Neural cell (in vitro differentiated cells): Measurements from ENCODE around the gene RARS1. TPM values are rescaled to one million over a fixed set of nuclear protein-coding genes. Genes with fewer than 3 reads are reported as not detected.

Source experiments
- H2AFZ ChIP-seq: fragments of 200-600, 300-800 bp; sonication (generic), shearing (Covaris generic); 2 replicates; pipeline ENCODE4 v1.6.0; 2014; ENCODE audit warnings: low read depth, mild to moderate bottlenecking, antibody characterized with exemption, low read length, moderate library complexity
- H3F3A ChIP-seq: fragments of 200-600 bp; shearing (Covaris generic); 2 replicates; pipeline ENCODE4 v1.6.1; 2016; ENCODE audit warnings: mild to moderate bottlenecking, moderate library complexity, mixed read lengths, antibody characterized with exemption, low read length; ENCODE audit not compliant: insufficient read depth, poor library complexity, severe bottlenecking
- H3K27ac ChIP-seq: fragments of 200-600, 300-800 bp; sonication (generic), shearing (Covaris generic); 2 replicates; pipeline ENCODE4 v1.5.1; 2014; ENCODE audit warnings: mild to moderate bottlenecking, low read length, moderate library complexity
- H3K27me3 ChIP-seq: fragments of 300-800, 200-600 bp; sonication (generic), shearing (Covaris generic); 2 replicates; pipeline ENCODE4 v1.6.0; 2014; ENCODE audit warnings: mild to moderate bottlenecking, low read depth, low read length, moderate library complexity; ENCODE audit not compliant: insufficient read depth
- H3K36me3 ChIP-seq: fragments of 300-800, 200-600 bp; sonication (generic), shearing (Covaris generic); 2 replicates; pipeline ENCODE4 v1.5.1; 2014; ENCODE audit warnings: mild to moderate bottlenecking, antibody characterized with exemption, low read length, moderate library complexity; ENCODE audit not compliant: insufficient read depth
- H3K4me2 ChIP-seq: fragments of 300-800, 200-600 bp; sonication (generic), shearing (Covaris generic); 2 replicates; pipeline ENCODE4 v1.6.0; 2014; ENCODE audit warnings: mild to moderate bottlenecking, low read length
- H3K4me3 ChIP-seq: fragments of 300-800, 200-600 bp; sonication (generic), shearing (Covaris generic); 2 replicates; pipeline ENCODE4 v1.5.1; 2014; ENCODE audit warnings: mild to moderate bottlenecking, low read length, moderate library complexity
- H3K79me2 ChIP-seq: fragments of 200-600 bp; shearing (Covaris generic); replicated peaks from 2 replicates; pipeline ENCODE4 v1.6.0; 2014; ENCODE audit warnings: mild to moderate bottlenecking, low read length, moderate library complexity; ENCODE audit not compliant: insufficient read depth
- H3K9ac ChIP-seq: fragments of 300-800, 200-600 bp; sonication (generic), shearing (Covaris generic); 2 replicates; pipeline ENCODE4 v1.6.1; 2016; ENCODE audit warnings: mild to moderate bottlenecking, low read length, mixed read lengths
- H3K9me2 ChIP-seq: fragments of 200-600 bp; shearing (Covaris generic); 2 replicates; pipeline ENCODE4 v1.6.1; 2016; ENCODE audit warnings: mild to moderate bottlenecking, low read length, mixed read lengths; ENCODE audit not compliant: insufficient read depth
- H3K9me3 ChIP-seq: fragments of 200-600, 300-800 bp; sonication (generic), shearing (Covaris generic); 2 replicates; pipeline ENCODE4 v1.6.1; 2016; ENCODE audit warnings: mild to moderate bottlenecking, mixed run types, low read length, moderate library complexity, mixed read lengths
- H4K20me1 ChIP-seq: fragments of 200-600 bp; shearing (Covaris generic); 2 replicates; pipeline ENCODE4 v1.6.1; 2016; ENCODE audit warnings: mild to moderate bottlenecking, mixed run types; ENCODE audit not compliant: insufficient read depth
- CTCF ChIP-seq: fragments of 450-650 bp; IDR thresholded peaks from 2 replicates; pipeline ENCODE4 v1.5.1; 2014; ENCODE audit warnings: antibody characterized with exemption, mild to moderate bottlenecking, moderate library complexity; ENCODE audit not compliant: poor library complexity, severe bottlenecking
- EP300 ChIP-seq: fragments of 450-650 bp; conservative IDR thresholded peaks from 2 replicates; pipeline ENCODE4 v1.6.1; 2014; ENCODE audit warnings: antibody characterized with exemption, mild to moderate bottlenecking, moderate library complexity; ENCODE audit not compliant: poor library complexity, severe bottlenecking
- EZH2 ChIP-seq: fragments of 200-600, 300-800 bp; shearing (Covaris generic), sonication (generic); IDR thresholded peaks from 2 replicates; pipeline ENCODE4 v1.6.1; 2014; ENCODE audit warnings: antibody characterized with exemption, low read length, borderline replicate concordance, mild to moderate bottlenecking; ENCODE audit not compliant: insufficient read depth, poor library complexity, severe bottlenecking
- MXI1 ChIP-seq: fragments of 450-650 bp; conservative IDR thresholded peaks from 2 replicates; pipeline ENCODE4 v1.6.1; 2014; ENCODE audit warnings: antibody characterized with exemption, mild to moderate bottlenecking; ENCODE audit not compliant: poor library complexity, severe bottlenecking
- POLR2AphosphoS5 ChIP-seq: IDR thresholded peaks from 2 replicates; pipeline ENCODE4 v1.6.1; 2012
- RAD21 ChIP-seq: fragments of 450-650 bp; conservative IDR thresholded peaks from 2 replicates; pipeline ENCODE4 v1.6.1; 2014; ENCODE audit warnings: antibody characterized with exemption, mild to moderate bottlenecking, moderate library complexity
- REST ChIP-seq: IDR thresholded peaks from 2 replicates; pipeline ENCODE4 v1.6.1; 2012; ENCODE audit warnings: borderline replicate concordance
- SMC3 ChIP-seq: fragments of 450-650 bp; conservative IDR thresholded peaks from 2 replicates; pipeline ENCODE4 v1.6.1; 2014; ENCODE audit warnings: antibody characterized with exemption, mild to moderate bottlenecking, moderate library complexity; ENCODE audit not compliant: poor library complexity
- TAF1 ChIP-seq: IDR thresholded peaks from 2 replicates; pipeline ENCODE4 v1.6.1; 2012; ENCODE audit warnings: low read depth
- polyA plus RNA-seq: library from polyadenylated mRNA; depleted of rRNA; stranded (reverse); fragments of >200 nt; gene quantifications from 2 replicates; pipeline ENCODE4 v1.2.3, GENCODE V29; 2014

RARS1 gene
- polyA plus RNA-seq, 1 donor from 2014 or later, result 140 TPM

DNA sequence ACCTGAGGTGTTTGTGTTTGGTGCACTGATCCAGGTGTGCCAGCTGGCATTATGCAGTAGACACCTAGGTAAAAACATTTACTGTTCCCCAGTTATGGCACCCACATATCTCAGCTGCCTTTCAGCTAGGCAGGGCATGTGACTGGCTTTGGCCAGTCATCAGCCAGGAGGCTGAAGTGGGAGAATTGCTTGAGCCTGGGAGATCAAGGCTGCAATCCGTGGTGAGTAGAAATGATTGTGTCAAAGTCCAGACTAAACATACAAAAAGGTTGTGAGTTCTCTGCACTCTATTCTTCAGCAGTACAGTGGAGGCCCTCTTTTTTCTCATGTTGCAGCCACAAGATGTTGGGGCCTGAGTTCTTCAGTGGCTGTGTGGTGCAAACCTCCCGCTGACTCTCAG lies 39.6 kb downstream of the RARS1 start:
- Histone ChIP-seq H3K9ac (no peak overlapping the region), H3K27ac (no peak overlapping the region), H3K4me2 (no peak overlapping the region), H3K36me3 (no peaks in the 10 kb centered on the region), H3F3A (no peaks in the 10 kb centered on the region), H3K9me2 (no peaks in the 10 kb centered on the region), H4K20me1 (no peaks in the 10 kb centered on the region), H2AFZ (no peak overlapping the region), H3K4me3 (no peak overlapping the region), H3K9me3 (no peaks in the 10 kb centered on the region), H3K79me2 (no peaks in the 10 kb centered on the region), H3K27me3 (no peaks in the 10 kb centered on the region)
- TF ChIP-seq RAD21 (no peak), SMC3 (no peak)

GRCh38 chr5:168527756-168528295 lies 41.6 kb downstream of the RARS1 start:
- Histone ChIP-seq H3K9ac (no peak overlapping the region), H3K79me2 (no peaks in the 10 kb centered on the region), H3K9me3 (no peaks in the 10 kb centered on the region), H3K27ac (no peak overlapping the region), H4K20me1 (no peaks in the 10 kb centered on the region), H2AFZ (no peak overlapping the region), H3K36me3 (no peaks in the 10 kb centered on the region), H3K4me2 (no peak overlapping the region), H3K4me3 (peak overlapping the region; percentile 68), H3K9me2 (no peaks in the 10 kb centered on the region), H3F3A (no peaks in the 10 kb centered on the region), H3K27me3 (no peaks in the 10 kb centered on the region)
- TF ChIP-seq RAD21, result no peak
- no peak for TF ChIP-seq EP300
- no peak for TF ChIP-seq EZH2
- TF ChIP-seq CTCF, result no peak
- no peak for TF ChIP-seq MXI1
- TF ChIP-seq SMC3, result no peak
- no peak for TF ChIP-seq POLR2AphosphoS5
- no peak for TF ChIP-seq TAF1
- TF ChIP-seq REST, result no peak
